HepG2 (cell line): ENCODE measurements around the gene PMEL. TPM values are rescaled to one million over a fixed set of nuclear protein-coding genes. Genes with fewer than 3 reads are reported as not detected.

ENCODE experiments used
- DMAP1 ChIP-seq: IDR thresholded peaks from 2 replicates; pipeline ENCODE4 v1.6.1; 2016
- GMEB1 ChIP-seq: sonication (generic); formaldehyde crosslinking; IDR thresholded peaks from 2 replicates; pipeline ENCODE4 v1.5.1; 2020; ENCODE audit warnings: missing genetic modification reagents, mild to moderate bottlenecking, borderline replicate concordance
- ISL2 ChIP-seq: sonication (generic); formaldehyde crosslinking; IDR thresholded peaks from 2 replicates; pipeline ENCODE4 v1.5.0; 2020; ENCODE audit warnings: missing genetic modification reagents
- KAT8 ChIP-seq: IDR thresholded peaks from 2 replicates; pipeline ENCODE4 v1.6.1; 2016; ENCODE audit warnings: missing genetic modification reagents, missing compliant biosample characterization
- KLF9 ChIP-seq: IDR thresholded peaks from 2 replicates; pipeline ENCODE4 v1.6.1; 2016; ENCODE audit warnings: low read depth
- MAFG ChIP-seq: sonication (generic); formaldehyde crosslinking; IDR thresholded peaks from 2 replicates; pipeline ENCODE4 v1.5.1; 2020; ENCODE audit warnings: mild to moderate bottlenecking, missing genetic modification reagents
- NFE2L2 ChIP-seq: fragments of 150-350 bp; IDR thresholded peaks from 2 replicates; pipeline ENCODE4 v1.6.1; 2014; ENCODE audit warnings: low read length
- NR1H2 ChIP-seq: sonication (generic); formaldehyde crosslinking; IDR thresholded peaks from 2 replicates; pipeline ENCODE4 v1.8.1; 2022; ENCODE audit warnings: low read depth, missing genetic modification reagents, borderline replicate concordance
- POLR2AphosphoS2 ChIP-seq: IDR thresholded peaks from 2 replicates; pipeline ENCODE4 v1.6.1; 2011; ENCODE audit warnings: low read depth, low read length, improper control_type of control experiment
- SATB2 ChIP-seq: sonication (generic); formaldehyde crosslinking; IDR thresholded peaks from 2 replicates; pipeline ENCODE4 v1.5.0; 2020; ENCODE audit warnings: missing genetic modification reagents
- SSRP1 ChIP-seq: IDR thresholded peaks from 2 replicates; pipeline ENCODE4 v1.6.1; 2016; ENCODE audit warnings: control low read depth
- THRA ChIP-seq: sonication (generic); formaldehyde crosslinking; IDR thresholded peaks from 2 replicates; pipeline ENCODE4 v1.4.0; 2020; ENCODE audit warnings: missing genetic modification reagents, borderline replicate concordance
- ZFP62 ChIP-seq: sonication (generic); formaldehyde crosslinking; IDR thresholded peaks from 2 replicates; pipeline ENCODE4 v1.4.0; 2020; ENCODE audit warnings: missing genetic modification reagents
- ZIK1 ChIP-seq: sonication (generic); formaldehyde crosslinking; IDR thresholded peaks from 2 replicates; pipeline ENCODE4 v1.5.0; 2020; ENCODE audit warnings: mild to moderate bottlenecking, low read depth, missing genetic modification reagents, borderline replicate concordance
- ZNF282 ChIP-seq: fragments of 450-650 bp; IDR thresholded peaks from 2 replicates; pipeline ENCODE4 v1.6.1; 2018; ENCODE audit not compliant: partially characterized antibody
- ZNF772 ChIP-seq: sonication (generic); formaldehyde crosslinking; IDR thresholded peaks from 2 replicates; pipeline ENCODE4 v1.5.0; 2020; ENCODE audit warnings: mild to moderate bottlenecking, missing genetic modification reagents
- polyA plus RNA-seq, 8 experiments: library from polyadenylated mRNA; depleted of rRNA in 3 of 8; stranded (reverse) in 7 of 8; unstranded in 1 of 8; fragments of >200 nt; fragmentation: Illumina TruSeq in 4 of 8; extraction: Trizol in 4 of 8; gene quantifications; 2 replicates each; pipeline versions ENCODE4 v1.2.1 to v1.2.3, GENCODE V29; 2011 to 2016; ENCODE audit warnings: low read depth in 4 of 8, missing spikeins in 1 of 8, mixed read lengths in 1 of 8; ENCODE audit not compliant: insufficient read depth in 1 of 8
- total RNA-seq, 5 experiments: library from RNA; depleted of rRNA; stranded (reverse); fragments of >200 nt; fragmentation: Illumina TruSeq; extraction: Trizol; gene quantifications; 2 replicates each; pipeline ENCODE4 v1.2.3, GENCODE V29; 2016; ENCODE audit warnings: low read depth in 1 of 5
- TF ChIP-seq, protein P1 (sequence below): sonication (generic); formaldehyde crosslinking; IDR thresholded peaks from 2 replicates; pipeline ENCODE4 v1.8.0; 2022; ENCODE audit warnings: mild to moderate bottlenecking, missing genetic modification reagents, moderate library complexity
- TF ChIP-seq, protein P2 (sequence below): sonication (generic); formaldehyde crosslinking; IDR thresholded peaks from 2 replicates; pipeline ENCODE4 v1.9.0; 2021; ENCODE audit warnings: missing genetic modification reagents, borderline replicate concordance
- TF ChIP-seq, protein P3 (sequence below): sonication (generic); formaldehyde crosslinking; IDR thresholded peaks from 2 replicates; pipeline ENCODE4 v1.5.0; 2020; ENCODE audit warnings: missing genetic modification reagents
- TF ChIP-seq, protein P4 (sequence below): sonication (generic); formaldehyde crosslinking; IDR thresholded peaks from 2 replicates; pipeline ENCODE4 v1.8.0; 2022; ENCODE audit warnings: missing genetic modification reagents, mild to moderate bottlenecking, moderate library complexity, borderline replicate concordance

Gene PMEL
- total and polyA plus RNA-seq, 2 of the 13 experiments (the other 11 are each of a cell fraction or from before 2014, with no cell fraction given) = 0.49 to 3.3 TPM

DNA sequence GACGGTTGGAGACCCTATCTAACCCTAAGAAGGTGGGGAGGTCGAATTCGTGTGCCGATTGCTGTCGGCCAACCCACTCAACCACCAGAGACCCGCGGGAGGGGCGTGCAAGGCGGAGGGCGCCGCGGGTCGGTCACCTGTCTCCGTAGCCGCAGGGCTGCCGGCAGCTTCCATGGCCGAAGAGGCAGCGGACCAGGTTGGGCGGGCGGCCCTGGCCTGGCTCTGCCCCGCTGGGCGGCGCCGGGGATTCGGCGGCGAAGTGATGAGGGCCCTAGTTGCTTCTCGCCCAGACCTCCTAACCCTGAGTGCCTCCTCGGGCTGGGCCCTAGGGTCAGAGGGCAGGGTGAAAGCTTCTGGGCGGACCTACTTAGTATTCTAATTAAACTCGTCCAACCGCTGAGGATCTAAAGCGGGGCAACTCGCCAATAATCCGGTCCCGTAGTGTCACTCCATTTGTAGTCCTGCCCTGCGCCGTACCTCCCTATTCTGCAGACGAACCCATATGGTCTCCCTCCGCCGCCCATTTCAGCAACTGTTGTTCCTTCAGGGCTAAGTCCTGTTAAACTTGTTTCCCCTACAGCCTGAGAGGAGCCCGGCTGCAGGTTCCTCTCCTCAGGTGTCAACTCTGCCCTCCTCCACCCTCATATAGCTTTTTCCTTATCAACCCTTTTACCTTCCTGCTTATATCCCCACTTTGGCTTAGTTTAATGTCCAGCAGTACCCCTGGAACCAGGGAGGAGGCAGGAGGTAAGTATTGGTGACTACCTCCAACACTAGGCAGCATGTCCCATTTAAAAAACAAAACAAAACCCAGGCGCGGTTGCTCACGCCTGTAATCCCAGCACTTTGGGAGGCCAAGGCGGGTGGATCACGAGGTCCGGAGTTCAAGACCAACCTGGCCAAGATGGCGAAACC lies 38.0 kb downstream of the PMEL start, which contains the start of gene PYM1 (continued):
- TF ChIP-seq ZFP62 = no peak
- peak; percentile 23; the same call in 1 of the 2 replicates for TF ChIP-seq ZIK1 (CRISPR knock-in tag)
- TF ChIP-seq, protein P1, sequence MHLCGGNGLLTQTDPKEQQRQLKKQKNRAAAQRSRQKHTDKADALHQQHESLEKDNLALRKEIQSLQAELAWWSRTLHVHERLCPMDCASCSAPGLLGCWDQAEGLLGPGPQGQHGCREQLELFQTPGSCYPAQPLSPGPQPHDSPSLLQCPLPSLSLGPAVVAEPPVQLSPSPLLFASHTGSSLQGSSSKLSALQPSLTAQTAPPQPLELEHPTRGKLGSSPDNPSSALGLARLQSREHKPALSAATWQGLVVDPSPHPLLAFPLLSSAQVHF (CRISPR knock-in tag) = no peak
- TF ChIP-seq POLR2AphosphoS2 = no peak
- peak; percentile 62 for TF ChIP-seq ZNF772 (CRISPR knock-in tag)
- TF ChIP-seq ISL2 (CRISPR knock-in tag) = no peak
- TF ChIP-seq GMEB1 (CRISPR knock-in tag) = peak; percentile 25; the same call in 1 of the 2 replicates
- TF ChIP-seq ZNF282 = no peak
- TF ChIP-seq, protein P2, sequence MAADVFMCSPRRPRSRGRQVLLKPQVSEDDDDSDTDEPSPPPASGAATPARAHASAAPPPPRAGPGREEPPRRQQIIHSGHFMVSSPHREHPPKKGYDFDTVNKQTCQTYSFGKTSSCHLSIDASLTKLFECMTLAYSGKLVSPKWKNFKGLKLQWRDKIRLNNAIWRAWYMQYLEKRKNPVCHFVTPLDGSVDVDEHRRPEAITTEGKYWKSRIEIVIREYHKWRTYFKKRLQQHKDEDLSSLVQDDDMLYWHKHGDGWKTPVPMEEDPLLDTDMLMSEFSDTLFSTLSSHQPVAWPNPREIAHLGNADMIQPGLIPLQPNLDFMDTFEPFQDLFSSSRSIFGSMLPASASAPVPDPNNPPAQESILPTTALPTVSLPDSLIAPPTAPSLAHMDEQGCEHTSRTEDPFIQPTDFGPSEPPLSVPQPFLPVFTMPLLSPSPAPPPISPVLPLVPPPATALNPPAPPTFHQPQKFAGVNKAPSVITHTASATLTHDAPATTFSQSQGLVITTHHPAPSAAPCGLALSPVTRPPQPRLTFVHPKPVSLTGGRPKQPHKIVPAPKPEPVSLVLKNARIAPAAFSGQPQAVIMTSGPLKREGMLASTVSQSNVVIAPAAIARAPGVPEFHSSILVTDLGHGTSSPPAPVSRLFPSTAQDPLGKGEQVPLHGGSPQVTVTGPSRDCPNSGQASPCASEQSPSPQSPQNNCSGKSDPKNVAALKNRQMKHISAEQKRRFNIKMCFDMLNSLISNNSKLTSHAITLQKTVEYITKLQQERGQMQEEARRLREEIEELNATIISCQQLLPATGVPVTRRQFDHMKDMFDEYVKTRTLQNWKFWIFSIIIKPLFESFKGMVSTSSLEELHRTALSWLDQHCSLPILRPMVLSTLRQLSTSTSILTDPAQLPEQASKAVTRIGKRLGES (CRISPR knock-in tag) = no peak
- no peak for TF ChIP-seq NFE2L2
- no peak for TF ChIP-seq SSRP1 (CRISPR knock-in tag)
- no peak; the same call in 1 of the 2 replicates for TF ChIP-seq KAT8
- TF ChIP-seq, protein P3, sequence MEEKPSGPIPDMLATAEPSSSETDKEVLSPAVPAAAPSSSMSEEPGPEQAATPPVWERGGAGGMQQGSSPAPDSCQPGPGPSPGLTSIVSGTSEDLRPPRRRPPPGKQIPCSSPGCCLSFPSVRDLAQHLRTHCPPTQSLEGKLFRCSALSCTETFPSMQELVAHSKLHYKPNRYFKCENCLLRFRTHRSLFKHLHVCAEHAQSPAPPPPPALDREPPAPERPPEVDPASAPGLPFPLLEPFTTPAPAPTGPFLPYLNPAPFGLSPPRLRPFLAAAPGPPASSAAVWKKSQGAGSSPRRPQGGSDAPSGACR = peak; percentile 27; the same call in 1 of the 2 replicates
- TF ChIP-seq MAFG (CRISPR knock-in tag) = no peak
- TF ChIP-seq NR1H2 = no peak
- TF ChIP-seq THRA (CRISPR knock-in tag) = no peak
- no peak for TF ChIP-seq DMAP1 (CRISPR knock-in tag)
- TF ChIP-seq, protein P4, sequence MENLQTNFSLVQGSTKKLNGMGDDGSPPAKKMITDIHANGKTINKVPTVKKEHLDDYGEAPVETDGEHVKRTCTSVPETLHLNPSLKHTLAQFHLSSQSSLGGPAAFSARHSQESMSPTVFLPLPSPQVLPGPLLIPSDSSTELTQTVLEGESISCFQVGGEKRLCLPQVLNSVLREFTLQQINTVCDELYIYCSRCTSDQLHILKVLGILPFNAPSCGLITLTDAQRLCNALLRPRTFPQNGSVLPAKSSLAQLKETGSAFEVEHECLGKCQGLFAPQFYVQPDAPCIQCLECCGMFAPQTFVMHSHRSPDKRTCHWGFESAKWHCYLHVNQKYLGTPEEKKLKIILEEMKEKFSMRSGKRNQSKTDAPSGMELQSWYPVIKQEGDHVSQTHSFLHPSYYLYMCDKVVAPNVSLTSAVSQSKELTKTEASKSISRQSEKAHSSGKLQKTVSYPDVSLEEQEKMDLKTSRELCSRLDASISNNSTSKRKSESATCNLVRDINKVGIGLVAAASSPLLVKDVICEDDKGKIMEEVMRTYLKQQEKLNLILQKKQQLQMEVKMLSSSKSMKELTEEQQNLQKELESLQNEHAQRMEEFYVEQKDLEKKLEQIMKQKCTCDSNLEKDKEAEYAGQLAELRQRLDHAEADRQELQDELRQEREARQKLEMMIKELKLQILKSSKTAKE = no peak
- 0 out of 2 replicates have a peak, but pooled peaks have one; percentile 35 for TF ChIP-seq KLF9 (CRISPR knock-in tag)
- no peak for TF ChIP-seq SATB2 (CRISPR knock-in tag)
